Measurements from ENCODE around the gene JAK1. TPM values are rescaled to one million over a fixed set of nuclear protein-coding genes. Genes with fewer than 3 reads are reported as not detected.

The JAK1 gene
- polyA plus RNA-seq, 1 donor from 2014 or later = 26.8 TPM

DNA sequence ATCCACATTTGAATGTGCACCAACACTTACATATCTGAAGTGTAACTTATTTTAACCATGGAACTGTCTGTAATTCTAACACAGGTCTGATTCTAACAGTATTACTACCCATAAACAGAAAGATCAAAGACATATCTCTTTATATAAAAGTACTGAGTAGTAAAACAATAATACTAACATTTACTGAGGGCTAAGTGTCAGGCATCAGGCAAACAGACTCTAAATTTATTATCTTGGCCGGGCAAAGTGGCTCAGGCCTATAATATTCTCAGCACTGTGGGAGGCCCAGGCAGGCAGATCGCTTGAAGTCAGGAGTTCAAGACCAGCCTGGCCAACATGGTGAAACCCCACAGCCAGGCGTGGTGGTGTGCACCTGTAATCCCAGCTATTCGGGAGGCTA, 85.9 kb downstream of the JAK1 start:
- TF ChIP-seq, protein P1, sequence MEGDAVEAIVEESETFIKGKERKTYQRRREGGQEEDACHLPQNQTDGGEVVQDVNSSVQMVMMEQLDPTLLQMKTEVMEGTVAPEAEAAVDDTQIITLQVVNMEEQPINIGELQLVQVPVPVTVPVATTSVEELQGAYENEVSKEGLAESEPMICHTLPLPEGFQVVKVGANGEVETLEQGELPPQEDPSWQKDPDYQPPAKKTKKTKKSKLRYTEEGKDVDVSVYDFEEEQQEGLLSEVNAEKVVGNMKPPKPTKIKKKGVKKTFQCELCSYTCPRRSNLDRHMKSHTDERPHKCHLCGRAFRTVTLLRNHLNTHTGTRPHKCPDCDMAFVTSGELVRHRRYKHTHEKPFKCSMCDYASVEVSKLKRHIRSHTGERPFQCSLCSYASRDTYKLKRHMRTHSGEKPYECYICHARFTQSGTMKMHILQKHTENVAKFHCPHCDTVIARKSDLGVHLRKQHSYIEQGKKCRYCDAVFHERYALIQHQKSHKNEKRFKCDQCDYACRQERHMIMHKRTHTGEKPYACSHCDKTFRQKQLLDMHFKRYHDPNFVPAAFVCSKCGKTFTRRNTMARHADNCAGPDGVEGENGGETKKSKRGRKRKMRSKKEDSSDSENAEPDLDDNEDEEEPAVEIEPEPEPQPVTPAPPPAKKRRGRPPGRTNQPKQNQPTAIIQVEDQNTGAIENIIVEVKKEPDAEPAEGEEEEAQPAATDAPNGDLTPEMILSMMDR (IDR thresholded peaks at IDR 0.05; ENCODE audit: poor library complexity, severe bottlenecking) = no peak
- TF ChIP-seq POLR2AphosphoS5 (IDR thresholded peaks at IDR 0.05) = no peak
- no peak for TF ChIP-seq EZH2 (IDR thresholded peaks at IDR 0.05; ENCODE audit: borderline replicate concordance, insufficient read depth, low read length, poor library complexity, severe bottlenecking)
- no peak for TF ChIP-seq MXI1 (conservative IDR thresholded peaks at IDR 0.05; ENCODE audit: poor library complexity, severe bottlenecking)
- no peak for TF ChIP-seq EP300 (conservative IDR thresholded peaks at IDR 0.05; ENCODE audit: poor library complexity, severe bottlenecking)
- TF ChIP-seq, protein P2, sequence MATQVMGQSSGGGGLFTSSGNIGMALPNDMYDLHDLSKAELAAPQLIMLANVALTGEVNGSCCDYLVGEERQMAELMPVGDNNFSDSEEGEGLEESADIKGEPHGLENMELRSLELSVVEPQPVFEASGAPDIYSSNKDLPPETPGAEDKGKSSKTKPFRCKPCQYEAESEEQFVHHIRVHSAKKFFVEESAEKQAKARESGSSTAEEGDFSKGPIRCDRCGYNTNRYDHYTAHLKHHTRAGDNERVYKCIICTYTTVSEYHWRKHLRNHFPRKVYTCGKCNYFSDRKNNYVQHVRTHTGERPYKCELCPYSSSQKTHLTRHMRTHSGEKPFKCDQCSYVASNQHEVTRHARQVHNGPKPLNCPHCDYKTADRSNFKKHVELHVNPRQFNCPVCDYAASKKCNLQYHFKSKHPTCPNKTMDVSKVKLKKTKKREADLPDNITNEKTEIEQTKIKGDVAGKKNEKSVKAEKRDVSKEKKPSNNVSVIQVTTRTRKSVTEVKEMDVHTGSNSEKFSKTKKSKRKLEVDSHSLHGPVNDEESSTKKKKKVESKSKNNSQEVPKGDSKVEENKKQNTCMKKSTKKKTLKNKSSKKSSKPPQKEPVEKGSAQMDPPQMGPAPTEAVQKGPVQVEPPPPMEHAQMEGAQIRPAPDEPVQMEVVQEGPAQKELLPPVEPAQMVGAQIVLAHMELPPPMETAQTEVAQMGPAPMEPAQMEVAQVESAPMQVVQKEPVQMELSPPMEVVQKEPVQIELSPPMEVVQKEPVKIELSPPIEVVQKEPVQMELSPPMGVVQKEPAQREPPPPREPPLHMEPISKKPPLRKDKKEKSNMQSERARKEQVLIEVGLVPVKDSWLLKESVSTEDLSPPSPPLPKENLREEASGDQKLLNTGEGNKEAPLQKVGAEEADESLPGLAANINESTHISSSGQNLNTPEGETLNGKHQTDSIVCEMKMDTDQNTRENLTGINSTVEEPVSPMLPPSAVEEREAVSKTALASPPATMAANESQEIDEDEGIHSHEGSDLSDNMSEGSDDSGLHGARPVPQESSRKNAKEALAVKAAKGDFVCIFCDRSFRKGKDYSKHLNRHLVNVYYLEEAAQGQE (IDR thresholded peaks at IDR 0.05; ENCODE audit: borderline replicate concordance) = no peak
- TF ChIP-seq RAD21 (conservative IDR thresholded peaks at IDR 0.05) = no peak
- no peak for TF ChIP-seq TAF1 (IDR thresholded peaks at IDR 0.05; ENCODE audit: low read depth)
- TF ChIP-seq SMC3 (conservative IDR thresholded peaks at IDR 0.05; ENCODE audit: poor library complexity) = no peak
- Histone ChIP-seq H3K9ac (ENCODE audit: low read length) (no peak overlapping the region), H3K9me2 (ENCODE audit: insufficient read depth, low read length) (no peaks in the 10 kb centered on the region), H3K4me3 (ENCODE audit: low read length) (no peak overlapping the region), H2AFZ (ENCODE audit: low read depth, low read length) (no peak overlapping the region), H3K9me3 (ENCODE audit: low read length) (no peaks in the 10 kb centered on the region), H3K27ac (ENCODE audit: low read length) (no peak overlapping the region), H4K20me1 (ENCODE audit: insufficient read depth) (no peaks in the 10 kb centered on the region), H3K4me2 (ENCODE audit: low read length) (no peak overlapping the region), H3K79me2 (replicated peaks; ENCODE audit: insufficient read depth, low read length) (no peaks in the 10 kb centered on the region), H3K27me3 (ENCODE audit: insufficient read depth, low read depth, low read length) (no peaks in the 10 kb centered on the region), H3F3A (ENCODE audit: insufficient read depth, low read length, poor library complexity, severe bottlenecking) (no peaks in the 10 kb centered on the region), H3K36me3 (ENCODE audit: insufficient read depth, low read length) (no peaks in the 10 kb centered on the region)

DNA sequence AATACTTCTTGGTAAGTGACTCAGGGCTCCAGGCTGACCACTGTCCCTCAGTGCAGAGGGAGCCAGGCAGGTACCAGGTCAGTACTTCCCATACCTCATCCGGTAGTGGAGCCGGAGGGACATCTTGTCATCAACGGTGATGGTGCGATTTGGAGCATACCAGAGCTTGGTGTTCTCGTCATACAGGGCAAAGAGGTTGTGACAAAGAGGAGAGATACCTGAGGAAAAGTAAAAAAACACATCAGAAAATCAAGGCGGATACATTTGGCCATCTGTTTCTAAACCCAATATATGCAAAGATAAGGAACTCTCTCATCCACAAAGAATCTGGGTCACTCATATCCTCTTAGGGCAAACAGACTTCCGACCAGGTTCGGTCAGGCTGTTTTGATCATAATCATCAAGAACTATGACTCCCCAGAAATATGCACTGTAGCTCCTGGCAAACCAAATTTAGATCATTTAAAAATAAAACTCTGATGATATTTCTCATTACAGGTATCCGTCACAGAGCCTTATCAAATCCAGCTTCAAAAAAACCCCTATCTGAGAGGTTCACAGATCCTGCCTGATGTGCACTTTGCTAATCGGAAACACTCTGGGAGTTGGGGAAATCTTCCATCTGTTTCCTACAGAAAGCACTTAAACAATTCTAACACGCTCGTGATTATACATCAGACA, 87.3 kb downstream of the JAK1 start:
- H3F3A ChIP-seq (ENCODE audit: insufficient read depth, low read length, poor library complexity, severe bottlenecking) = no peaks in the 10 kb centered on the region
- no peaks in the 10 kb centered on the region for H3K79me2 ChIP-seq (replicated peaks; ENCODE audit: insufficient read depth, low read length)
- TF ChIP-seq POLR2AphosphoS5 (IDR thresholded peaks at IDR 0.05) (no peak), EZH2 (IDR thresholded peaks at IDR 0.05; ENCODE audit: borderline replicate concordance, insufficient read depth, low read length, poor library complexity, severe bottlenecking) (no peak)
- TF ChIP-seq, protein P1 (IDR thresholded peaks at IDR 0.05; ENCODE audit: poor library complexity, severe bottlenecking) = no peak
- no peak overlapping the region for H3K4me3 ChIP-seq (ENCODE audit: low read length)
- H3K4me2 ChIP-seq (ENCODE audit: low read length) = no peak overlapping the region
- H3K9me3 ChIP-seq (ENCODE audit: low read length) = no peaks in the 10 kb centered on the region
- H3K9ac ChIP-seq (ENCODE audit: low read length) = no peak overlapping the region
- no peaks in the 10 kb centered on the region for H4K20me1 ChIP-seq (ENCODE audit: insufficient read depth)
- H3K27ac ChIP-seq (ENCODE audit: low read length) = no peak overlapping the region
- H3K36me3 ChIP-seq (ENCODE audit: insufficient read depth, low read length) = no peaks in the 10 kb centered on the region
- H3K27me3 ChIP-seq (ENCODE audit: insufficient read depth, low read depth, low read length) = no peaks in the 10 kb centered on the region
- H3K9me2 ChIP-seq (ENCODE audit: insufficient read depth, low read length) = no peaks in the 10 kb centered on the region
- no peak overlapping the region for H2AFZ ChIP-seq (ENCODE audit: low read depth, low read length)
